Subcutaneous adipose tissue (tissue), 4 donors: Measurements from ENCODE around the gene TSC2. TPM values are rescaled to one million over a fixed set of nuclear protein-coding genes. Genes with fewer than 3 reads are reported as not detected.

Source experiments
- total RNA-seq, 4 donors: library from RNA; depleted of rRNA; stranded (reverse); fragments of >200 nt; gene quantifications; one replicate each; pipeline ENCODE4 v1.1.0, GENCODE V29; 2016
- TF ChIP-seq, protein P1 (sequence below): fragments of 450-650 bp; IDR thresholded peaks from one replicate; pipeline ENCODE4 v1.5.1; 2016; ENCODE audit warnings: low read depth, mild to moderate bottlenecking, control low read depth, antibody characterized with exemption, moderate library complexity

The TSC2 gene
- total RNA-seq, 4 donors from 2014 or later: 31.1 to 110 (median 50.2) TPM

DNA sequence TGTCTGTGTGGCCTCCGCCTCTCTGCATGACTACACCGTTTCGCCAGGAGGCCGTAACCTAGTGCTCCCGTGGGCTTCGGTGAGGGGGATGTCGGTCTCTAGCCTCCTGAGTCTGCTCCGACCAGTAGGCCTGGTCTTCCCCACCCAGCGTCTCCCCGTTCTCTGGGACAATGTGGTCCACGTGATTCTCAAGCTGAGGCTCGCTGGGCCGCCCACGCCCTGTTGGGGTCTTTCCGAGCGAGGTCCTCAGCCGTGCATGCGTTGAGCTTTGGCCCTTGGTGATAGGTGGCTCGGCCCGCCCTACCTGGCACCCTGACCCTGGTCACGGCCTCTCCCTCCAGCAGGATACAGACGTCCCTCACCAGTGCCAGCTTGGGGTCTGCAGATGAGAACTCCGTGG is 30.9 kb downstream of the TSC2 start:
- TF ChIP-seq, protein P1, sequence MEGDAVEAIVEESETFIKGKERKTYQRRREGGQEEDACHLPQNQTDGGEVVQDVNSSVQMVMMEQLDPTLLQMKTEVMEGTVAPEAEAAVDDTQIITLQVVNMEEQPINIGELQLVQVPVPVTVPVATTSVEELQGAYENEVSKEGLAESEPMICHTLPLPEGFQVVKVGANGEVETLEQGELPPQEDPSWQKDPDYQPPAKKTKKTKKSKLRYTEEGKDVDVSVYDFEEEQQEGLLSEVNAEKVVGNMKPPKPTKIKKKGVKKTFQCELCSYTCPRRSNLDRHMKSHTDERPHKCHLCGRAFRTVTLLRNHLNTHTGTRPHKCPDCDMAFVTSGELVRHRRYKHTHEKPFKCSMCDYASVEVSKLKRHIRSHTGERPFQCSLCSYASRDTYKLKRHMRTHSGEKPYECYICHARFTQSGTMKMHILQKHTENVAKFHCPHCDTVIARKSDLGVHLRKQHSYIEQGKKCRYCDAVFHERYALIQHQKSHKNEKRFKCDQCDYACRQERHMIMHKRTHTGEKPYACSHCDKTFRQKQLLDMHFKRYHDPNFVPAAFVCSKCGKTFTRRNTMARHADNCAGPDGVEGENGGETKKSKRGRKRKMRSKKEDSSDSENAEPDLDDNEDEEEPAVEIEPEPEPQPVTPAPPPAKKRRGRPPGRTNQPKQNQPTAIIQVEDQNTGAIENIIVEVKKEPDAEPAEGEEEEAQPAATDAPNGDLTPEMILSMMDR: no peak

DNA sequence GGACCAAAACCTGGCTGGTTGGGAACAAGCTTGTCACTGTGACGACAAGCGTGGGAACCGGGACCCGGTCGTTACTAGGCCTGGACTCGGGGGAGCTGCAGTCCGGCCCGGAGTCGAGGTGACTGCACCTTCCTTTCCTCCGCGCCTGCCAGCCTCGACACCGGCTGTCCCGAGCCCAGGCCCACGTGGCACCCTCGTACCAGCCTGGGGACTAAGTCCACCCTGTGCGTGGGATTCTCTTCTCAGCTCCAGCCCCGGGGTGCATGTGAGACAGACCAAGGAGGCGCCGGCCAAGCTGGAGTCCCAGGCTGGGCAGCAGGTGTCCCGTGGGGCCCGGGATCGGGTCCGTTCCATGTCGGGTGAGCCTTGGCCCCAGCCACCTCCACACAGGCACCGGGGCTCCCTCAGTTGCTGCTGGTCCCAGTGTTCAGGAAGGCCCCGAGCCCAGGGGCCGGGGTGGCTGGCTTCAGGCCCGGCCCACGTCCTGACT is 31.6 kb downstream of the TSC2 start:
- TF ChIP-seq, protein P1: no peak

DNA sequence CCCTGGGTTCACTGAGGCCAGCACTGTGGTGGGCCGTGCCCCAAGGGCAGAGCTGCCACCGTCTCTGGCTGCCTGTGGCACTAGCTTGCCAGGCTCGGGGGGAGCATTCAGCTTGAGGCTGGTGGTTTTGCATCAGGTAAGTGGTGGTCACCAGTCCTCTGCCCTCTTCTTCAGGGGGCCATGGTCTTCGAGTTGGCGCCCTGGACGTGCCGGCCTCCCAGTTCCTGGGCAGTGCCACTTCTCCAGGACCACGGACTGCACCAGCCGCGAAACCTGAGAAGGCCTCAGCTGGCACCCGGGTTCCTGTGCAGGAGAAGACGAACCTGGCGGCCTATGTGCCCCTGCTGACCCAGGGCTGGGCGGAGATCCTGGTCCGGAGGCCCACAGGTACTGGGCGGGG is 32.2 kb downstream of the TSC2 start:
- TF ChIP-seq, protein P1: no peak

DNA sequence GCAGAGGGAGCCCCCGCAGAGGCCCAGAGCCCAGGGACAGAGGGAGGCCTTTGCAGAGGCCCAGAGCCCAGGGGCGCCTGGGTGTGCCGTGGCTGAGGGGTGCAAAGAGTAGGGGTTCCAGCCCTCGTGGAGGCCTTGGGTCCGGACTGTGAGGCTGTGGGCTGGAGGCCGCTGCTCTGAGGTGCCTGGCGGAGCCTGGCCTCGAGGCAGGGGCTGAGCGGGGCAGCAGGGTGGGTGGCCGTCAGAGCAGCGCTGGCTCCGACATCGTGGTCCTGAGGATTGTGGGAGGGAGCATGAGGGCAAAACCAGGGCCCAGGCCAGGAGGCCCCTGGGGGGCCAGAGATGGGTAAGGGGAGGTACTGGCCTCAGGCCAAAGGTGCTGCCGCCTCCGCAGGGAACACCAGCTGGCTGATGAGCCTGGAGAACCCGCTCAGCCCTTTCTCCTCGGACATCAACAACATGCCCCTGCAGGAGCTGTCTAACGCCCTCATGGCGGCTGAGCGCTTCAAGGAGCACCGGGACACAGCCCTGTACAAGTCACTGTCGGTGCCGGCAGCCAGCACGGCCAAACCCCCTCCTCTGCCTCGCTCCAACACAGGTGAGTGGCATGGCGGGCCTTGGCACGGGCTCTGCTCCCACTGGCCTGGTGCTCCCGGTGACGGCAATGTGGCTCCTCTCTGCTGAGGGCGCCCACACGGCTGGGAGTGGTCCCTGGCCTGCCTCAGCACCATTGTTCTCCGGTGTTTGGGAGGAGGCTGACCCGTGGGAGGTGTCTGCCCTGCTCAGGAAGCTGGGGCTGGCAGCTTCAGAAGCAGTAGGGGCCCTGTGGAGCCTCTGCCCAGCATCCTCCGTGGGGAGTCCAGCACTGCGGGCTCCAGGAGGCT is 33.7 kb downstream of the TSC2 start:
- TF ChIP-seq, protein P1: no peak

DNA sequence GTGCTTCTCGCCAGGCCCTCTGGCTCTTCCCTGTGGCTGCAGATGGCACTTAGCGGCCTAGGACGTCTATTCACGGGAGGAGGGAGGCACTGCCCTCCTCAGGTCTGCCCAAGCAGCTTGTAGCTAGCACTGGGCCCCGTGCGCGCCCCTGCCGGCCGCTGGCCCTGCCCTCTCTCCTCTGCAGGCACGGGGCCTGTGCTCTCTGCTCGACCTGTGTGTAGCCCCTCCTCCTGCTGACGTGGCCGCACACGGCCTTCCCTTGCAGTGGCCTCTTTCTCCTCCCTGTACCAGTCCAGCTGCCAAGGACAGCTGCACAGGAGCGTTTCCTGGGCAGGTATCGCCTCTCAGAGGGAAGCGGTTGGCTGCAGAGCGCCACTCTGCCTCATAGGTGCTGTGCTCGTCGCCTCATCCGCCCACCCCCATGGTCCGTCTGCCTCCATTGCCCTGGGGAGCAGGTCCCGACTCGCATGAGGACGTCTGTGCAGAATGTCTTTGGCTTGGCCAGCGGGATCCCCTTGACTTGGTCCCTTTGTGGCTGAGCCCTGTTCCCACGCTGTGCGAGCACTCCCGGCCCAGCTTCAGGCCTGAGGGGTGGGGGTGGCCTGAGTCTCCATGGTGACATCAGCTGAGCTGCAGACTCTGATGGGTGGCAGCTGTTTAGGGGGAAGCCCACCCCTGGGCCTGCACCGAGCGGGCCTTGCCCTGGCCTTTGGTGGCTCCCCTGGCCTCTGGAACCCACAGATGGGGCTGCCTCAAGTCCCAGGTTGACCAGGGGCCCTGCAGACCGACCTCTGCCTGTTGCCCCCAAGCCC is 34.6 kb downstream of the TSC2 start:
- TF ChIP-seq, protein P1: no peak

DNA sequence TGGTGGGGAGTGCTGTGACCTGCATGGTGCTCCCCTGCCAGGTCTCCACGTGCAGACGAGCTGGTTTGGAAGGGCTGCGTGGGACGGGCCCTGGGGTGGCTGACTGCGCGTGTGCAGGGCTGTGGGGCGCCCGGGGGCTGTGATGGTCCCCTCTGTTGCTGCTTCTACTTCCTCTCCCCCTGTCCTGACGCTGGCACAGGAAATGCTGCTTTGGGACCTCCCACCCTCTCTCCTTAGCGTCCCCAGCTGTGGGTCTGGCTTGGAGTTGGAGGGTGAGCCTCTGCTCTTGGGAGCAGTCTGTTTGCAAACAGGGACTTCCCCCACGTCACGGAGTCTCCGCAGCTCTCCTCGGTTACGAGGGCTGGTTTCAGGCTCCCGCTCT is 35.2 kb downstream of the TSC2 start:
- TF ChIP-seq, protein P1: no peak

DNA sequence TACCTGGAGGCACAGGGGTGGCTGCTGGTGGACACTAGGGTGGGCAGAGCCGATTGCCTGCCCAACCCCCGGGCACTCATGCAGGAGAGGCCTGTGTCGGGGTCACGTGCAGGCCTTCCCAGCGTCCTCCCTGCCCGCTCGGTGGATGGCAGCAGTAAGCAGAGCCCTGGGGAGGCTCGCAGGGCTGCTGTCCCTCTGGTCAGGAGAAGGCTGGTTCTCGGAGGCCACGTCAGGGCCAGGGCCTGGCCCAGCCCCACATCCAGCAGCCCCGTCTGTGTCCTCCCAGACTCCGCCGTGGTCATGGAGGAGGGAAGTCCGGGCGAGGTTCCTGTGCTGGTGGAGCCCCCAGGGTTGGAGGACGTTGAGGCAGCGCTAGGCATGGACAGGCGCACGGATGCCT is 35.6 kb downstream of the TSC2 start:
- TF ChIP-seq, protein P1: no peak
